GM18858 (cell line): ENCODE results near the gene KCTD16.

ENCODE experiments used
- ATAC-seq: cut with Tn5 transposase; IDR thresholded peaks from one replicate; pipeline ENCODE4 v1.9.1; 2021; ENCODE audit not compliant: unreplicated experiment

Gene KCTD16

DNA sequence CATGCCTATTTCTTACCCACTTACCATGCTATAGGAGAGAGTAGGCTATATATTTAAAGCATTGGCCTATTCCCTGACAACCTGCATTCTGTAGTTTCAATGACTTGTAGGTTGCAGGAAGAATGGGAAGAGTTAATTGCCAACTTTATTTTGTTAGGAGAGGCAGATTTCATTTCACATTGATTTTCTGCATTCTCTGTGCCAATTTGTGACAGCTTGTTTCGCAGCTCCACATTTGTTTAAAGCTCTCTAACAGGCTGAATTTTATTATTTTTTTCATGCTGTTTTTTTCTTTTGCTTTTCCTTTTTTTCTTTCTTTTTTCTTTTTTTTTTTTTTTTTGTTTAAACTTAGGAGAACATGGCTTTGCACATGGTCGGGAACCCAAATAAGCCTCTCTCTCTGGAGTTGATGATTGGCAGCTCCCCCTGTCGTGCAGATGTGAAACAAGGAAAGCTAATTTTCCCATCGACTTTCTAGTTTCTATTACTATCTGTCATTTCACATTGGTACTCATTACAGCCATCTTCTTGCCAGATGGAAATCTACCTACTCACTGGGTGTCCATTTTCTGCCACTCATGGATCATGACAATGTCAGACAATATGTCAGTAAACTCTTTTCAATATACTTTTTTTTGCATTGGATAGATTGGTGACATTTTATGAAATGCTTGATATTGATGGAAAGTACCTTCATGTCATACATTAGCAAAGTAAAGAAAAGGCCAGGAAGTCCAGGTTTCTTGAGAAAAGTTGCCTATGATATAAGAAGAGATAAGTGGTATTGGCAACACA is 223.2 kb downstream of the KCTD16 start:
- ATAC-seq, result no peak

GRCh38 chr5:144395704-144396103 is 225.0 kb downstream of the KCTD16 start:
- ATAC-seq, result peak; percentile 67

GRCh38 chr5:144403058-144403457 is 232.4 kb downstream of the KCTD16 start:
- ATAC-seq, result no peak

GRCh38 chr5:144403817-144404420 is 233.2 kb downstream of the KCTD16 start:
- no peak for ATAC-seq

DNA sequence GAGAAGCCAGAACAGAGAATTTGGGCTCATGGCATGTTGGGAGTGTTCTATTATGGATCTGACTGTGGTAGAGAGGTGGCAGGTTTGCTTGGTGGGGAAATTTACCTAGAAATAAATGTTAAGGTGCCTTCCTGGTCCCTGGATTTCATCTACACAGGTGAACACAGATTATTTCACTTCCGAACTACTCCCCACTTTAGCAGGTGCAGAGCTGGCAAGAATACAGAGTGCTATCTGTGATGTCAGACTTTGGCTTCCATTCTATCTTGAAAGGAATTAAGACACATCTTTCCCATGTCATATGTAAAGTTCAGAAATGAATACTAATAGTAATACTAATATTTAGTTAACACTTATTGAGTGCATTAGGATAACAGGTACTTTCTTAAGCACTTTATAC is 234.0 kb downstream of the KCTD16 start:
- no peak for ATAC-seq

- no peak for ATAC-seq
Observed at GRCh38 chr5:144405991-144406390, 235.3 kb downstream of the KCTD16 start.

DNA sequence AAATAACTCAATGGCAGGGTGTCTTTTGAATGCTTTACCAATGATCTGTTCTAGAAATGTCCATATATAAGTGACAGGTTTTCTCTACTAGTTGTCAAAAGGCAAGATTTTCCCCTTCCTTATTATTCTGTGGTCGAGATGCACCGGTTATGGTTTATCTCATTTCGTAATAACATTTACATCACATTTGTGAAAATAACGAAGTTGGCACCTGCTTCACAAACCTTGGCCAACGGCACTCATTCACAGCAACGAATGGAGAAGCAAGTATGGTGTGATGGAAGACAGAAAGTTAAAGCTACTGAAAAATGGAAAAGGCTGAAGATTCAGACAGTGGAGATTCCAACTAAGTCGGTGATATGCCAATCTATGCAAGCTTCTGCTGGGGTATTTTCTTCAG is 235.8 kb downstream of the KCTD16 start:
- no peak for ATAC-seq

DNA sequence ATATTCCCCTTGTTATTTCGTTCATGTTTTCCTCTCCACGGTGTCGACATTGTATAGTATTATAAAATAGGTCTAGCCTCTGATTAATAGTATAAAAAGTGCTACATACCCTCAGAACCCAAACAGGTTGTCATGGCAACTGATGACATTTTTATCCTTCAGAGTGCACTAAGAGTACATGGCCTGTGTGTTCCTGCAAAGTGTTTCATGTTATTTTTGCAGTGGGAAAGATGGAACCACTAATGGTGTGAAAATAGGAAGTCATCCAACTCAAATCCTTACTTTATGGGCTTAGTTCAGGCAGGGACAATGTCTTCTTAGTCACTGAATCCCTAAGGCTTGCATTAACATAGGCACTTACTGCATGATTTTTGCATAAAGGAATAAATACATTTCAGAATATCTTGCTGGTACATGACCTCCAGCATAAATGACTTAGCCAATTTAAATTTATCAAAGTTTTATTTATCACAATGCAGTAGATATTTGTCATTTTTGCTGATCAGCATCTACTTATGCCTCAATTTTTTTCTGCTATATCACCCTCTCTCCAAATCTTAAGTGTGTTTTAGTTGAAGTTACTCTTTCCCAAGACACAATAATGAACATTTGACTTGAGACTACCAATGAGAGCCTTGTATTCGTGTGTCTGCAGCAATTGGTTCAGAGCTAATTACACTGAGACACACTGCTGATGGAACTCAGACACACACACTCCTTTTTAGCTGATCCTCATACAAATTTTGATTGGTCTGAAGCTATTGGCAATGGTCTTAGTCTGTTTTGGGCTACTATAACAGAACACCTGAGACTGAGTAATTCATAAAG is 243.7 kb downstream of the KCTD16 start:
- ATAC-seq, result no peak

- no peak for ATAC-seq
Observed at GRCh38 chr5:144416196-144416595, 245.5 kb downstream of the KCTD16 start.

DNA sequence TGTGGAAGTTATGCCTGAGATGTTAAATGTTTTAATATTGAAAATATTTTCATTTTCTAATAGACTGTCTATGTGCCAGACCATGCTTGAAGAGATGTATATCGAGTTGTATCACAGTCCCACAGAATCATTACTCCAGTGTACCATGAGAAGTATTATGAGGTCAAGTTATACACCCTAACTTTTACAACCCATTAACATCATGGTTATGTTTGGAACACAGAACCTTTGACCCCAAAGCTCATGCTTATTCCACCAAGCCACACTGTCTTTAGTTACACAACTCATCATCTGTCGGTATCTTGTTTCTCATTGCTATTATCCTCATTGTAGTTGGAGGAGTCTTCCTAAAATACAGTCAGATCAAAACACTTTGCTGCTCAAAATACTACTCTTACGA is 248.0 kb downstream of the KCTD16 start:
- ATAC-seq, result no peak

GRCh38 chr5:144421411-144421810 is 250.7 kb downstream of the KCTD16 start:
- no peak for ATAC-seq

- no peak for ATAC-seq
Observed at GRCh38 chr5:144422018-144422727, 251.5 kb downstream of the KCTD16 start.

GRCh38 chr5:144427866-144428265 is 257.2 kb downstream of the KCTD16 start:
- no peak for ATAC-seq

DNA sequence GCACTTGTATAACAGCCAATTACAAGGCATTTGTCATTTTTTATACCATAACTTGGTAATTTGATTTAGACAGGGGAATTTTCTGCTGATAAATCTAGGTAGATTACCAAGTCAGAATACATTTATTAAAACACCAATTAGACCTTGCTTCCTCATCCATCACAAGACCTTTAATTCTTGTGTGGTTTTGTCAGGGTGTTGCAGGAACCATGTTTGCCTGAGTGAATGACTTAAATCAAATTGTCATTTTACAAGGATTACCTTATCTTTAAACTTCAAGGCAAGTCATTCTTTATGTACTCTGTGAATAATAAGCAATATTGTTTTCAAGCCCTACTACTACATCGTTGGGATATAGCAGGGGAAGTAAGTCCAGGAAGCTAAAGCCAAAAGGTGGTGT is 257.7 kb downstream of the KCTD16 start:
- ATAC-seq, result no peak

DNA sequence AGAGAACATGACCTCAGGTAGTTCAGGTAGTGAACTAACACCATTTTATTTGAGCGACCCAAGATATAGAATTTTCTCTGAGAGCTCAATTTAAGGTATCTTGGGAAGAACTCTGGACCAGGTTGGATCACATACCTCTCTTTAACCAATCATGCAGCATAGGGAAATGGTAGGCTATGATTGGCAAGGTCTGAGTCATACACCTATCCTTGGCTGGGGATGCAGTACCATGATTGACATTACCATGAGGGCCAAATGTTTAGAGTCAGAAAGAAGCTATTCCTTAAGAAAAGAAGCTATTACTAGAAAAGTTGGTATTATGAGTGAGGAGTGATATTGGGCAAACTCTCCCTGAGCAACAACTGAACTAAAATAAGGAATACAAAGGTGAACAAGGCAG is 258.7 kb downstream of the KCTD16 start:
- no peak for ATAC-seq

- no peak for ATAC-seq
Observed at GRCh38 chr5:144429905-144430304, 259.2 kb downstream of the KCTD16 start.

- ATAC-seq, result no peak
Observed at GRCh38 chr5:144433140-144433822, 262.6 kb downstream of the KCTD16 start.

- ATAC-seq, result no peak
Observed at GRCh38 chr5:144433893-144434292, 263.2 kb downstream of the KCTD16 start.

- no peak for ATAC-seq
Observed at GRCh38 chr5:144436007-144436406, 265.3 kb downstream of the KCTD16 start.

- ATAC-seq, result no peak
Observed at GRCh38 chr5:144438237-144438636, 267.6 kb downstream of the KCTD16 start.

- no peak for ATAC-seq
Observed at GRCh38 chr5:144448457-144448856, 277.8 kb downstream of the KCTD16 start.
